MM.1S (cell line): Measurements from ENCODE around the gene IGSF11.

Source experiments
- CTCF ChIP-seq: fragments of 300-600 bp; sonication (generic); IDR thresholded peaks from 2 replicates; pipeline ENCODE4 v1.5.1; 2016; ENCODE audit warnings: antibody characterized with exemption, low read length, mixed read lengths
- EZH2phosphoT487 ChIP-seq: fragments of 300-600 bp; sonication (generic); IDR thresholded peaks from 2 replicates; pipeline ENCODE4 v1.6.1; 2018; ENCODE audit warnings: antibody characterized with exemption, low read length

DNA sequence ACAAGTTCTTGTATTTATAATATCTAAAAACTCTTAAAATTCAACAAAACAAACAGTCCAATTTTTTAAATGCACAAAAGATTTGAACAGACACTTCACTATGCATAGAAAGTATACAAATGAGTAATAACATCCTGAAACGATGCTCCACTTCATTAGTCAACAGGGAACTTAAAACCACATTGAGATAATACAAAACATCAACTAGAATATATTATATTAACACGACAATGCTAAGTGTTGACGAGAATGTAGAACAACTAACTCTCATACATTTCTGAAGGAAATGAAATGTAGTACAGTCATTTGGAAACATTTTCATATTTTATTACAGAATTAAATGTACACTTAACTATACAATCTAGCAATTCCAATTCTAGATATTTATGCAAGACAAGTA, 93.4 kb downstream of the IGSF11 start:
- no peak for TF ChIP-seq CTCF
- no peak for TF ChIP-seq EZH2phosphoT487
